GM19351 (cell line): ENCODE measurements around the gene NYAP1.
"Not testable (repeated sequence)": the region's sequence is repeated elsewhere in the genome, so short reads cannot be mapped to it uniquely, and the experiment has no call there.

Source experiments
- ATAC-seq: cut with Tn5 transposase; IDR thresholded peaks from one replicate; pipeline ENCODE4 v1.9.1; 2021; ENCODE audit warnings: mild to moderate bottlenecking, moderate library complexity; ENCODE audit not compliant: unreplicated experiment

The NYAP1 gene

DNA sequence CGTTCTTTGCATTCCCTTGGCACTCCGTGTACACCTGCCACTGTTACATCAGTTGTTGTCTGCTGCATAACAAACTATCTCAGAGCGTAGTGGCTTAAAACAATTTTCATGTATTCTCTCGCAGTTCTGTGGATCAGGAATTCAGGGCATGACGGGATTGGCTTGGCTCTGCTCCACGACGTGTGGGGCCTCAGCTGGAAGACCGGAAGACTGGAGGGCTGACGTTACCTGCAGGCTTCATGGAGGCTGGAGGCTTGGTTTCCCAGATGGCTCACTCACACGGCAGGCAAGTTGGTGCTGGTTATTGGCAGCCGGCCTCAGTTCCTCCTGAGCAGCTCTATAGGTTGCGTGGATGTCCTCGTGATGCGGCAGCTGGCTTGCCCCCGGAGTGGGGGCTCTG is 25.5 kb downstream of the NYAP1 start:
- ATAC-seq: no peak

DNA sequence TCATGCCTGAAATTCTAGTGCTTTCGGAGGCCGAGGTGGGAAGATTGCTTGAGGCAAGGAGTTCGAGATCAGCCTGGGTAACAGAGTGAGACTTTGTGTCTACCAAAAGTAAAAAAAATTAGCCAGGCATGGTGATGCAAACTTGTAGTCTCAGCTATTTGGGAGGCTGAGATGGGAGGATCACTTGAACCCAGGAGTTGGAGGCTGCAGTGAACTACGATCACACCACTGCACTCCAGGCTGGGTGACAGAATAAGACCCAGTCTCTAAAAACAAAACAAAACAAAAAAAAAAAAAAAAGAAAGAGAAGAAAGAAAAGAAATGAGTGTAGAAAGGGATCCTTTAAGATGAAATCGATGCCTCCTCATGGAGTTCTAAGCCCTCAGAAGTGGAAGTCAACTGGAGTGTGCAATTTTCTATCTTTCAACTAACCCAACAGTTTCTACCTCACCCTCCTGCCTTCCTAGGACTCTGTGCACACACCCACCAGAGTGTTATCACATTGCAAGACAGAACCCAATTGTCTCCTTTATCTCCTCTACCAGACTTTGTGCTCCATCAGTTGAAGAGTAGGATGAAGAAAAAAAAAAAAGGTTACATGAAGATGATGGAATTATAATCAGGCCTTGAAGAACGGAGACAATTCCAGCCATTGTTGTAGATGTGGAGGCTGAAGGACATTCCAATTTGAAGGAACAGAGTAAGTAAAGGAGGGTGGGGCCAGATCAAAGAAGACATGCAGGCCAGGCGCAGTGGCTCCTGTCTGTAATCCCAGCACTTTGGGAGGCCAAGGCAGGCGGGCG is 26.9 kb downstream of the NYAP1 start:
- ATAC-seq: no peak

DNA sequence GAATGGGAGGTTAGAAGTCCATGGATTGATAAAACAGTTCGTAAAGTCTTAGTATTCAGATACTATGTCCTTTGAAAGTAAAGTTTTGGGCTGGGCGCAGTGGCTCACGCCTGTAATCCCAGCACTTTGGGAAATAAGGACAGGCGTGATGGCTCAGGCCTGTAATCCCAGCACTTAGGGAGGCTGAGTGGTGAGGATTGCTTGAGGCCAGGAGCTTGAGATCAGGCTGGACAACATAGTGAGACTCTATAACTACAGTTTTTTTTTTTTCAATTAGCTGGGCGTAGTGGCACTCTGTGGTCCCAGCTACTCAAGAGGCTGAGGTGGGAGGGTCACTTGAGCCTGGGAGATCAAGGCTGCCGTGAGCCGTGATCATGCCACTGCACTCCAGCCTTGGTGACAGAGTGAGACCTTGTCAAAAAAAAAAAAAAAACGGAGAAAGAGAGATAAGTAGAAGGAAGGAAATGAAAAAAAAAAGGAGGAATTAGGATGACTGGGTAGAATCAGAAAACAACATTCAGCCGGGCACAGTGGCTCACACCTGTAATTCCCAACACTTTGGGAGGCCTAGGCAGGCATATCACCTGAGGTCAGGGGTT is 29.6 kb downstream of the NYAP1 start:
- ATAC-seq: no peak

DNA sequence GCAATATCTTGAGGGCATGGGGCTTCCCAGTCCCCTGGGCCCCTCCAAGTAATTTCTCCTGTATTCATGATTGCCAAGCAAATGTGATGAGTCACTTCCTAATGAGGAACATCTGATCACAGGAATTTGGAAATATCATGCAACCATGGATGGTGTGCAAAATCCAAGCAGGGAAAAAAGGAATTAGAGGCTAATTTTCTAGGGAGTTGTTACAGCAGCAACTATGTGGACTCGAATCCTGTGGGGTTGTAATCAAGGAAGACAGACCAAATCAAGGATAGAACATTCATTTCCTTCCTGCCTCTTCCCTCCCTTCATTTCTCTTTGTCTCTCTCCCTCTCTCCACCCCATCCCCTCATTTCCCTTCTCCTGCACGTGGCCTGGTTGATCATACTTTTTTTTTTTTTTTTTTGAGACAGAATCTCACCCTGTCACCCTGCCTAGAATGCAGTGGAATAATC is 31.4 kb downstream of the NYAP1 start:
- no peak for ATAC-seq

DNA sequence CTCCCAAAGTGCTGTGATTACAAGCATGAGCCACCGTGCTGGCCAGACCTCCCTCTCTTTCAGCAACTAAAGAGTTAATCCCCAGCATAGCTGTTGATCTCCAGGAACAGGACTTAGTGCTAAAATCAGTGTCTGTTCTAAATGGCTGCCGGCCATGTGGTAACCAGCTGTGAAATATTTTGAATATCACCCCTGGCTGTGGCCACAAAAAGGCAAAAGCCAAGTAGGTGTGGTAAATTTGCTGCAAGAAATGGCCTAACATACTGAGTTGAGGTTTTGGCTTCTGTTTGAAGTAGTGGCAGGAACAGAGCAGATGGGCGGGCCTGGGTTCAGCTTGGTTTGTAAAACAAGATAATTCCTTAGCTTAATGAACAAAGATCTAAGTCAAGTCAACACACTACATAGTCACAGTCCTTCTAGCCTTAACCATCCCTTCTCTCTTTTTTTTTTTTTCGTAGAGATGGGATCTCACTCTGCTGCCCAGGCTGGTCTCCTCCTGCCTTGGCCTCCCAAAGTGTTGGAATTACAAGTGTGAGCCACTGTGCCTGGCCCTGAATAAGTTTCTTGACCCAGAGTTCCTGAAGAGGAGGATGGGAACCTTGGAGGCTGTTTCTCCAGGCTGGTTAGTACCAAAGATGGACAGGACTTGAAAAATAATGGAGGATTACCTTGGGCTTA is 32.5 kb downstream of the NYAP1 start:
- peak; percentile 54 for ATAC-seq

DNA sequence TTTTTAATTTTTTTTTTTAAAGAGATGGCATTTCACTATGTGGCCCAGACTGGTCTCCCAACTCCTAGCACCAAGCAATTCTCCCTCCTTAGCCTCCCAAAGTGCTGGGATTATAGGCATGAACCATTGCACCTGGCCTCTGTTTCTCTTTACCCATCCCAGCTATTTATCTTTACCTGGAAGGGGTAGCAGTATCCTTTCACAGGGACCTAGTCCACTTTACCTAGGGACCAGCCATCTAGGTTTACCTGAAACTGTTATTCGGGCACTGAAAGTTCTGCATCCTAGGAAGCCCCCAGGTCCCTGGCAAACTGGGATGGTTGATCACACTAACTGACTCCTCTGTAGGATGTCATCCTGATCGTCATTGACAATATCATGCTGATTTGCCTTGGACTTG is 33.6 kb downstream of the NYAP1 start:
- ATAC-seq: no peak

DNA sequence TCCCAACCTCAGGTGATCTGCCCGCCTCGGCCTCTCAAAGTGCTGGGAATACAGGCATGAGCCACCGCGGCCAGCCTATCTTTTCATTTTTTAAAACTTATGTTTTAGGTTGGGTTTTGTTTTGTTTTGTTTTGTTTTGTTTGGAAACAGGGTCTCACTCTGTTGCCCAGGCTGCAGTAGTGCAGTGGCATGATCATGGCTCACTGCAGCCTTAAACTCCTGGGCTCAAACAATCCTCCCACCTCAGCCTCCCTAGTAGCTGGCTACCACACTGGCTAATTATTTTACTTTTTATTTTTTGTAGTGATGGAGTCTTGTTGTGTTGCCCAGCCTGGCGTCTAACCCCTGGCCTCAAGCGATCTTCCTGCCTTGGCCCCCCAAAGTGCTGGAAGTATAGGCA is 35.9 kb downstream of the NYAP1 start:
- no peak for ATAC-seq

DNA sequence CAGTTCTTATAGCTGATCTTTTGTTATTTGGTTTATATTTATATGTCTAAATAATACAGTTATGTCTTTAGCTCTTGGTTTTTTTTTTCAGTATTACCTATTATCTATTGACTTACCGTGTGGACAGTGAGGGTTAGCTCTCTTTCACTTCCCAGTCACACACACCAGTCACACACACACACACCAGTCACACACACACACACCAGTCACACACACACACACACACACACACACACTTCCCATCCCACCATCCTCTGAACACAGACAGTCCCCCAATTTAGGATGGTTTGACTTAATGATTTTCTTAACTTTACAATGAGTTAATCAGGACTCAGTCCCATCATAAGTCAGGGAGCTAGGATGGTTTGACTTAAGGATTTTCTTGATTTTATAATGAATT is 36.4 kb downstream of the NYAP1 start:
- ATAC-seq: no peak

DNA sequence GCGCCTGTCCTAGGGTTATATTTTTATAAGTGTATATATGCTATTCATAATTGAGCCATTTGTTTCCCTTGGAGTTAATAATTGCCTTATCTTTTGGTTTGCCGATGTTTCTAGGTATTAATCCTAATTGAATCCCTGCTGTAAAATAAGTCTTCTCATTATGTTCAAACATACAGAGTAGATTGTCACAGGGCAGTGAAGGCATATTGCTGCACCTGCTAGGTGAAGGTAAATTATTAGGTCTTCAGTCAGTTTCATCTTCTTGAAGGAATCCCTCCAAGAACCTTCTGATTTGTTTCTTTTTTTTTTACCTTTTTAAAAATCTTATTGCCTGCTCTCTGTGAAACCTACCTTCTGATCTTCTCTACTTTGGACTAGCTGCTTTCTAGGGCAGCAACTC is 37.3 kb downstream of the NYAP1 start:
- no peak for ATAC-seq

DNA sequence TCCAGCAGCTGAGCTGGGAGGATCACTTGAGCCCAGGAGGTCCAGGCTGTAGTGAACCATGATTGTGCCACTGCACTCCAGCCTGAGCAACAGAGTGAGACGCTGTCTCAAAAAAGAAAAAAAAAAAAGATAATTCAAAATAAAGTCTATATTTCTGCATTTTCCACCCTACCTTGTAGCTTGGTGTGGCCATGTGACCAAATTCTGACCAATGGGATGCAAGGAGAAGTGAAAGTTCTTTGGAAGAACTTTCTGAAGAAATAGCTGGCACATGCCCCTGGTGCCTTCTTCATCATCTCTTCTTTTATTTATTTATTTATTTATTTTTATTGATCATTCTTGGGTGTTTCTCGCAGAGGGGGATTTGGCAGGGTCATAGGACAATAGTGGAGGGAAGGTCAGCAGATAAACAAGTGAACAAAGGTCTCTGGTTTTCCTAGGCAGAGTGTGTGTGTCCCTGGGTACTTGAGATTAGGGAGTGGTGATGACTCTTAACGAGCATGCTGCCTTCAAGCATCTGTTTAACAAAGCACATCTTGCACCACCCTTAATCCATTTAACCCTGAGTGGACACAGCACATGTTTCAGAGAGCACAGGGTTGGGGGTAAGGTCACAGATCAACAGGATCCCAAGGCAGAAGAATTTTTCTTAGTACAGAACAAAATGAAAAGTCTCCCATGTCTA is 38.3 kb downstream of the NYAP1 start:
- ATAC-seq: not testable (repeated sequence)

DNA sequence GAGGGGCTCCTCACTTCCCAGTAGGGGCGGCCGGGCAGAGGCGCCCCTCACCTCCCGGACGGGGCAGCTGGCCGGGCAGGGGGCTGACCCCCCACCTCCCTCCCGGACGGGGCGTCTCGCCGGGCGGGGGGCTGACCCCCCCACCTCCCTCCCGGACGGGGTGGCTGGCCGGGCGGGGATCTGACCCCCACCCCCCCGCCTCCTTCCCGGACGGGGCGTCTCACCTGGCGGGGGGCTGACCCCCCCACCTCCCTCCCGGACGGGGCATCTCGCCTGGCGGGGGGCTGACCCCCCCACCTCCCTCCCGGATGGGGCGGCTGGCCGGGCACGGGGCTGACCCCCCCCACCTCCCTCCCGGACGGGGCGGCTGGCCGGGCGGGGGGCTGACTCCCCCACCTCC is 39.5 kb downstream of the NYAP1 start:
- ATAC-seq: not testable (repeated sequence)

DNA sequence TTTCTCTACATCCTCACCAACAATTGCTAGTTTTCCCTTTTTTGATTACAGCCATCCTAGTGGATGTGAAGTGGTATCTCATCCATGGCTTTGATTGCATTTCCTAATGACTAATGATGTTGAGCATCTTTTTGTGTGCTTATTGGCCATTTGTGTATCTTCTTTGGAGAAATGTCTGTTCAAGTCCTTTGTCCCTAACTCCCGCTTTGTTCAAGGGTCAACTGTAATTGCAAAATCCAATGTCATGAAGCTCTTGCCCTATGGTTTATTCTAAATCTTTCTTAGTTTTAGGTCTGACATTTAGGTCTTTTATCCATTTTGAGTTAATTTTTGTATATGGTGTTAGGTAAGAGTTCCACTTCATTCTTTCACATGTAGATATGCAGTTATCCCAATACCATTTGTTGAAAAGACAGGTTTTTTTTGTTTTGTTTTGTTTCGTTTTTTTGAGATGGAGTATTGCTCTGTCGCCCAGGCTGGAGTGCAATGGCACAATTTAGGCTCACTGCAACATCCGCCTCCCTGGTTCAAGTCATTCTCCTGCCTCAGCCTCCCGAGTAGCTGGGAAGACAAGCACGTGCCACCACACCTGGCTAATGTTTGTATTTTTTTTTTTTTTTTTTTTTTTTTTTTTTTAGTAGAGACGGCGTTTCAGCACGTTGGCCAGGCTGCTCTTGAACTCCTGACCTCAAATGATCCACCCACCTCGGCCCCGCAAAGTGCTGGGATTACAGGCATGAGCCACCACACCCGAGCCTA is 44.6 kb downstream of the NYAP1 start:
- ATAC-seq: not testable (repeated sequence)

DNA sequence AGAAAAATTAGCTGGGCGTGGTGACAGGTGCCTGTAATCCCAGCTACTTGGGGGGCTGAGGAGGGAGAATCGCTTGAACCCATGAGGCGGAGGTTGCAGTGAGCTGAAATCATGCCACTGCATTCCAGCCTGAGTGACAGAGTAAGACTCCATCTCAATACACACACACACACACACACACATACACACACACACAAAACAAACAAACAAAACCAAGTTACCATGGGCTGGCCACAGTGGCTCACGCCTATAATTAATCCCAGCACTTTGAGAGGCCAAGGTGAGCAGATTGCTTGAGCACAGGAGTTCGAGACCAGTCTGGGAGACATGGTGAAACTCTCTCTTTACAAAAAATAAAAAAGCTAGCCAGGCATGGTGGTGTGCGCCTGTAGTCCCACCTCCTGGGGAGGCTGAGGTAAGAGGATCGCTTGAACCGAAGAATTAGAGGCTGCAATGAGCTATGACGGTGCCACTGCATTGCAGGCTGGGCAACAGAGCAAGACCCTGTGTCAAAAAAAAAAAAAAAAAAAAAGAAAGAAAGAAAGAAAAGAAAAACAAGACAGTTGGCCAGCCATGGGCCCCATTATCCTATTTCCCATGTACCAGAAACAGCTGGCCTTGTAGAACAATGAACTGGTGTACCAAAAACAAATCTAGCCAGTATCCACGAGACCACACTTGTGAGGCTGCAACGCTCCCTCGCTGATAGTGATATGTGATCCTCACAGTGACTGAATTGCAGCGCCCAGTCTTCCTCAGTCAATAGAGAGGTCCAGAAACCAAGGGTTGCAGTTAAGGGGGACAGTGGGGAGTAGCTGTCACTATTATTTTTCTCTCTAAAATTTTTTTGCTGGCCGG is 48.7 kb downstream of the NYAP1 start:
- ATAC-seq: no peak

DNA sequence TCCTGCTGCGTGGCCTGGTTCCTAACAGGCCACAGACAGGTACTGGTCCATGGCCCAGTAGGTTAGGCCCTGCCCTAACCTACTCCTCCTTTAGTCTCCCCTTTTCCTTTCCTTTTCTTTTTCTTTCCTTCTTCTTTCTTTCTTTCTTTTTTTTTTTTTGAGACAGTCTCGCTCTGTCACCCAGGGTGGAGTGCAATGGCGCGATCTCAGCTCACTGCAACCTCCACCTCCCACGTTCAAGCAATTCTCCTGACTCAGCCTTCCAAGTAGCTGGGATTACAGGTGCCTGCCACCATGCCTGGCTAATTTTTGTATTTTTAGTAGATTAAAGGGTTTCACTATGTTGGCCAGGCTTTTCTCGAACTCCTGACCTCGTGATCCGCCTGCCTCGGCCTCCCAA is 52.3 kb downstream of the NYAP1 start:
- ATAC-seq: not testable (repeated sequence)

DNA sequence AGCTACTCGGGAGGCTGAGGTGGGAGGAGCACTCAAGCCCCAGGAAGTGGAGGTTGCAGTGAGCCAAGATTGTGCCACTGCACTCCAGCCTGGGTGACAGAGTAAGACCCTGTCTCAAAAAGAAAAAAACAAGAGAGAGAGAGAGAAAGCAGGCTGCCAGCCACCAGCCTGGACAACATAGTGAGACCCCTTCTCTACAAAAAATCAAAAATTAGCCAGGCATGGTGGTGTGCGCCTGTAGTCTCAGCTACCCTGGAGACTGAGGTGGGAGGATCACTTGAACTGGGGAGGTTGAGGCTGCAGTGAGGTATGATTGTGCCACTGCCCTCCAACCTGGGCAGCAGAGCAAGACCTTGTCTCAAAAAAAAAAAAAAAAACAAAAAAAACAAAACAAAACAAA is 53.0 kb downstream of the NYAP1 start:
- ATAC-seq: not testable (repeated sequence)

DNA sequence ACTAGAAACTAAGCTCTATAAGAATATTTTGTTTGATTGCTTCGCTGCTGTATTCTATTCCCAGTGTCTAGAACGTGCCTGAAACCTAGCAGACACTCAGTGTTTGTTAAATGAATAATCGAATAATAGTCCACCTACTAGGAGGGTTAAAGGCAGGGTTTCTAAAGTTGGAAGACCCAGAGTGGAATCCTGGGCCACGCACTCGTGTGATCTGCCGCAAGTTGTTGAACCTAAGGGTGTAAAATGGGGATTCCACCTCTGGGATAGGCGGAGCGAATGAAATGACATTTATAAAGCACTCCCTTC is 54.6 kb downstream of the NYAP1 start:
- ATAC-seq: peak; percentile 4

DNA sequence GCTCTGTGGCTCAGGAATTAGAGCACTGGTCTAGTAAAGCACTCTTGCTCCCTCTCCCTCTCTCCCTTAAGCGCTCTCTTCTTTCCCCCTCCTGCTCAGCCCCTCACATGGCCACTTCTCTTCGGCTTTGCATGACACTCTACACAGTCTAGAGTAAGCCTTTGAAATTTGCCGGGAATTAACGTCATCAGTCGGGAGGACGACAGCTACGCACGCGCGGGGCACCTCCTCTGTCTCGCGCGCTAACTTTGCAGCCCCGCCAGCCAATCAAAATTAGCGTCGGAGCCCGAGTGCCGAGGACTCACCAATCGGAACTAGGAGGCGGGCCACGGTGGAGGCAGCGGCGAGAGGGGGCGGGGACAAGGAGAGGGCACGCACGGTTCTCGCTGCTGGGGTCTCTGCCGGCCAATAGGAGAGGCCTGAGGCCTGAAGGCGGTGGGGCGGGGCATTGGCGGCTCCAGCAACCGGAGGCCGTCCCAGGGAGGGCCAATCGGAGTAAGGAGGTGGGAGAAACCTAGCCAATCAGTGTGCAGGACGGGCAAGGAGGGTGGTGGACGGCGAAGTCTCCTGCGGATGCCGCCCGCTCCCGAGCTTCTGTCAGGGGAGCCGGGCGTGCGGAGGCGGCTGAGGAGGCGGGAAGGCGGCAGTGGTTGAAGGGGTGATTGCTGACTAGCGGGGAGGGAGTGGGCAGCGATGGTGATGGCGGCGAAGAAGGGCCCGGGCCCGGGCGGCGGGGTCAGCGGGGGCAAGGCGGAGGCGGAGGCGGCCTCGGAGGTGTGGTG is 55.1 kb downstream of the NYAP1 start, which contains the start of gene AGFG2:
TSS of gene AGFG2 (plus strand) at position 550 of the 782 bp plus-strand sequence. CDS start at position 694, 144 bp downstream.
- ATAC-seq: peak; percentile 92

DNA sequence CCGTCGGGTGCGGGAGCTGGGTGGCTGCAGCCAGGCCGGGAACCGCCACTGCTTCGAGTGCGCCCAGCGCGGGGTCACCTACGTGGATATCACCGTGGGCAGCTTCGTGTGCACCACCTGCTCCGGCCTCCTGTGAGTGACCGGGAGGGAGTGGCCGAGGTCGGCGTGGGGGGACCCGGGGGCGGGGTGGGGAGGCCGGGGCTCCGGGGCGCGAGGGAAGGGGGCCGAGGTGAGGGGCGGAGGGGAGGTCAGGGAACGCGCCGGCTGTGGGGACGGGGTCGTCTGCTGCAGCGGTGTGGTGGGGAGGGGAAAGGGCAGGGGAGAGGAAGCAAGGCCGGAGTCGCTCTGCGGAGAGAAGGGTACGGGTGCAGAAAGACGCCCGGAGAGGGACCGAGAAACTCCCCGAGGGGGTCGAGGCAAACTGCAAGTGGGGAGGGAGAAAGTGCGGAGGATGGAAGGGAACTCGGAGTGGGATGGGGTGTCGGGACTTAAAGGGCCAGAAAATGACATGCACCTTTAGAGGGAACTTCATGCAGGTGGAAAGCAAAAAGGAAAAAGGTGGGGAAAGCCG is 55.8 kb downstream of the NYAP1 start:
- ATAC-seq: no peak
